Measurements from ENCODE around the gene ZG16B.

The ZG16B gene

DNA sequence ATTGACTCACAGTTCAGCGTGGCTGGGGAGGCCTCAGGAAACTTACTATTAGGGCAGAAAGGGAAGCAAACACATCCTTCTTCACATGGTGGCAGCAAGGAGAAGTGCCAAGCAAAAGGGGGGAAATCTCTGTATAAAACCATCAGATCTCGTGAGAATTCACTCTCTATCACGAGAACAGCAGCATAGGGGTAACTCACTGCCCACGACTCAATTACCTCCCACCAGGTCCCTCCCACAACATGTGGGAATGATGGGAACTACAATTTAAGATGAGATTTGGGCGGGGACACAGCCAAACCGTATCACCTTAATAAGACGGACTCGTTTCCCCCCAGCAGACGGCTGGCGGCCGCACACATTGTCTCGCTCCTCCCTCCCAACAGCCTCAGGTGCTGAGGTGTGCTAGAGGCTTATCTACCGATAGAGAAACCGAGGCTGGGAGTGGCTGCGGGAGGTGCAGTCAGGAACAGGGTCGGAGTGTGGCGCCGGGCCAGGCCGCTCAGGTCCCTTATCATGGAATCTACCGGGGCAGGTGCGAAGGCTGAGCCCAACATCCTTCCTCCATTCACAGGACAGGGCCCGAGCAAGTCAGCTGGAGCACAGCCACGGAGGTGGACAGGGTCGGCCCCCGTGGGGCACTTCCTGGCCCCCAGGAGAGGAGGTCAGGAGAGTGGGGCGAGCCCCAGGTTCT, 4.9 kb upstream of the ZG16B start:
- no peak for DNase-seq

DNA sequence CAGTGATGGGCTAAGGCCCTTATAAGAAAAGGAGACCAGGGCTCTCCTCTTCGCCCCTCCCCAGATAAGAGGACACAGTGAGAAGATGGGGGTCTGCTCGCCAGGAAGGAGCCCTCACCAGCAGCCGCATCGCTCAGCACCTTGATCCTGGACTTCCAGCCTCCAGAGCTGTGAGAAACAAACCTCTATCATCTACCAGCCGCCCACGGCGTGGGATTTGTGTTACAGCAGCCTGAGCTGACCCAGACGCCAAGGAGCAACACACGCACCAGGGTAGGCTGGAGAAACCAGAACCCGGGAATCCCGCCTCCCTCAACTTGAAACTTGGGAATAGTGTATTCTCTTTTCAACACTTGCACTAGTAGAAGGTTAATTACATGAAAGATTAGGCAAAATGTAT, 4.2 kb upstream of the ZG16B start:
- DNase-seq, result no peak

DNA sequence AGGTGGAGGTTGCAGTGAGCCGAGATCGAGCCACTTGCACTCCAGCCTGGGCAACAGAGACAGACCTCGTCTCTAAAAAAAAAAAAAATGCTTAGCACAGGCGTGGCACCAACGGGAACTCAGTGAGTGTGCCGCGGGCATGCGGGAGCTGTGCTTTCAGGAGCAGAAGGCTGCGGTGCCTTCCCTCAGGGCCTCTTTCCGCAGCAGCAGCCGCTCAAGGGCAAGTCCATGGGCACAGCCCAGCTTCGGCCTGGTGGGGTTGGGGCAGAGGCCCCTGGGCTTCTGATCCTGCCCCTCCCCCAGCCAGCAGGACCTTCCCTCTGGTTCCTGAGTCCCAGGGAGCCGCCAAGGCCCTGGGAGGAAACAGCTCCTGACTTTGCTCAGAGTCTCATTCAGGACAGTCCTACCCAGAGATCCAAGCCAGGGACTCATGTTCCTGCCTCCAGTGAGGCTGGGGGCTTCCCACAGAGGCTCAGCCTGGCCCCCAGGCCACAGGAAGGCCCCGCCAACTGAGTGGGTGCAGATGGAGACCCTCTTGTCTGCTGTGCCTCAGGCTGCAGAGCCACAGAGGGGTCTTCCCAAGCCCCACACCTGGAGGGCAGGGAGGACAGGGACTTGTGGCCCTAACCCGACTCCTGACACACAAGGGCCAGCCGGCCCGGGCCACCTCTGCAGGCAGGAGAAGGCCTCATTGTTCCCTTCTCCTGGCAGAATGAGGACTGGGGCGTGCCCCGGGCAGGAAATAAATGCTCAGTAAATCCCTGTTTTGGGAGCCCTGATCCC, 3.3 kb upstream of the ZG16B start:
- no peak for DNase-seq

DNA sequence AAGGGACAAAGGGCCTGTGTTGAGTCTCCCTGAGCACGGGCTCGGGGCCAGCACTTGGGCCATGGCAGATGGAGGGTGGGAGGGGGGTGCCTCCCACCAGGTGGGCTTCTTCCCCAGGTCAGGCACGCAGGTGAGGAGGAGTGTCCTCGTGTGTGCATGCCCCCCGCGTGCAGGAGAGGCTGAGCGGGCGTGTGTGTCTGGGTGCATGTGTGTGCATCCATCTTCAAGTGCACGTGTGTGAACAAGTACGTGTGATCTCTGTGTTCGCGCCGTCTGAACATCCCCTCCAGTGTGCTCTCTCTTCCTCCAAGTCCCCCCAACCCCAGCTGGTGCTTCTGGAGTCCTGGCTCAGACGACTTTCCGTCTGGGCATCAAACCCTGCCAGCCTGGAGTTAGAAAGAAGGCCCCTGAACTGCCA, 2.7 kb upstream of the ZG16B start:
- no peak for DNase-seq

DNA sequence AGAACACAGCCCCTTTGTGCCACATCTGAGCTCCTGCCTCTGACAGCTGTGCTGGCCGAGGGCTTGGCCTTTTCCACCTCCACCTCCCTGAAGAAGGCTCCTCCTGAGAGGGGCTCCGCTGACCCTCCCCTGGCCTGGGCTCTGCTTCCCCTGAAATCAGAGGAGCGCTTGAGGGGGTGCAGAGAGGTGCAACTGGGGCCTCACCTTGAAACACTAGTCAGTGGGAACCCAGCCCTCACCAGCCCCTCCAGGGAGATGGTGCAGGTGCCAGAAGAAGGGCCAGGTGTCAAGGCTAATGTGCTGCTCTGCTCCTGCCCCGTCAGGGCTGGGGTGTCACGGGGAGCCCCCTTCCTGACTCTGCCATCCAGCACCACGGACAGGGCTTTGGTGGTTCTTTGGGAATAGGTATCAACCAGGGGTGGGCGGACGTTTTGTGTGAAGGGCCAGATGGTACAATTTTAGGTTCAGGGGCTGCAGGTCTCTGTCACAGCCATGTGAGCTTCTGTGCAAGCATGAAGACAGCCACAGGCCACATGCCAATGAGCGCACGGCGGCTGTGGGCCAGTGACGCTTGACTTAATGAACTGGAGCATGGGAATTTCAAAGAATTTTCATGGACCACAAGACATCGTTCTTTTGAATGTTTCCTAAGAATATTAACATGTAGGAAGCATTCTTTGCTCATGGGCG, 2.1 kb upstream of the ZG16B start:
- no peak for DNase-seq

DNA sequence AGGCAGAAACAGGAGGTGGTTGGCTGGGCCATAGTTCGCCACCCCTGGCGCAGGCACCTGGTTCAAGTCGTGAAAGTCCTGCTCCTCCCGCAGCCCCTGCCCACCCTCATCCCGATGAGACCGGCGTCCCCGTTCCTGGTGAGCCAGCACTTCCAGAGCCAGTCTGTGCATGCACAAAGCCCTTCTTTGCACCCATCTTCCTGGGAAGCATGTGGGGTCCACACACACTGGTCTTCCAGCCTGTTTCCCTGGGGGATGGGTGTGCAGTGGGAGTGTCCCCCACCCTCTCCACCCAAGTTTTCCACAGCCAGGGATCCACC, 1.6 kb upstream of the ZG16B start:
- no peak for DNase-seq

DNA sequence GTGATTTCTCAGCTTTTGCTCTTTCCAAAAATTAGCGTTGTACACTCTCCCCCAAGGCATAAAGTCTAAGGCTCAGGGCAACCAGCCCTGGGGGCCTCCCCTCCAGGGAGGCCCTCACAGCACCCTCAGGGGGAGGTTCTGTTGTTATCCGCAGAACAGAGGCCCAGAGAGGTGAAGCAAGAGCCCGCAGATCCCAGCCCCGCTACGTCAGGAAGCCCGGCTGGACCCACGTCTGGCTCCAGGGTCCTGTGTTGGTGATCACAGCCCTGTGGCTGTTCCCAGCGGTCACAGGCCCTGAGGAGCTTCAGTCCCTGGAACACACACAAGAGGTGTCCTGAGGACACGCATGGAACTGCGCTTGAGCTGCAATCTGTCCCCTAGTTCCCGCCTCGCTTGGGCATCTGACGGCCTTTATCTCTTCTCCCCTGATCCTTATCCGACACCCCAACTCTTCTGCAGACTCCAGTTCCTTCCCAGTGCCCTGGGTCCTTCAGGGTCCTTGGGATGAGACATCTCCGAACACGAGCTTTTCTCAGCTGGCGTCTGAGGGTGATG, 1.1 kb upstream of the ZG16B start:
- DNase-seq, result no peak

DNA sequence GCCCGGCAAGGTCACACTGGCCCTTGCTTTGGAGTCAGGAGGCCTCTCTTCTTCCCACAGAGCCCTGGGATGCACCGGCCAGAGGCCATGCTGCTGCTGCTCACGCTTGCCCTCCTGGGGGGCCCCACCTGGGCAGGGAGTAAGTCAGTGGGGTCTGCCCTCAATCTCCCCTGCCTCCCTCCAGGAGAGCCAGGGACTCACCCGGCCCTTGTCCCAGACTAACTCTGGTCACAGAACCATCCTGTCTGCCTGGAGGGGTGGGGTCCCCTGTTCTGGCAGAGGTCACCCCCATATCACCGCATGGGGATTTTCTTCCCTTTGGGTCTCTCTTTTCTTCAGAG, 222 bp downstream of the ZG16B start:
- DNase-seq, result no peak

DNA sequence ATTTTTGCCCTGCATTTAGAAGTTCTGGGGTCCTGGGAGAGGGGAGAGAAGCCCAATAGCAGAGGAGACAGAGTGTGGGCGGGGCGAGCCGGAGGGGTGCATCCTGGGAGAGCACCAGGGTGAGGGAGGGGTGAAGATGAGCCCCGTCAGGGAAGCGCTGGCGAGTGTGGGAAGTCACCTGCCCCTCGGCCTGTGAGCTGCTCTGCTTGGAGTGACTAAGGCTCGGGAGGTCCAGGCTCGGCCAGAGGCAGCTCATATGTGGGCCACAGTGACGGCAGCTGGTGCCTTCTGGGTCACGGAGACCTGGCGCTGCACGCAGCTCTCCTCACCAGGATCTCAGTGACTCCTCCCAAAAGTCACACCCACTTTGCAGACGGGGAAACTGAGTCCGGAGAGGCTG, 1.1 kb downstream of the ZG16B start:
- no peak for DNase-seq

DNA sequence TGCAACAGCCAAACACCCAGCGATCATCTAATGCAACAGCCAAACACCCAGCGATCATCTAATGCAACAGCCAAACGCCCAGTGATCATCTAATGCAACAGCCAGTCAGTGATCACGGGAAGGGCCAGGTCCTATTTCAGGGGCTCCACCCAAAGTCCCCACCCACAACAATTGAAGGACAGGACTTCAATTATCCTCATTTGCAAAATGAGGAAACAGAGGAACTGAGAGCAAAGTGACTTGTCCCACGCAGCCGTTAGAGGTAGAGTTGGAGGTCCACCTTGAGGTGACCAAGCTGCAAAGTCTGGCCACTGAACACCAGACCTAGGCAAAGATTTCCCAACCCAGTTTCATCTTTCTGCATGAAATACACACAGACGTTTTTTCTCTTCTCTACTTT, 3.7 kb downstream of the ZG16B start:
- no peak for DNase-seq

DNA sequence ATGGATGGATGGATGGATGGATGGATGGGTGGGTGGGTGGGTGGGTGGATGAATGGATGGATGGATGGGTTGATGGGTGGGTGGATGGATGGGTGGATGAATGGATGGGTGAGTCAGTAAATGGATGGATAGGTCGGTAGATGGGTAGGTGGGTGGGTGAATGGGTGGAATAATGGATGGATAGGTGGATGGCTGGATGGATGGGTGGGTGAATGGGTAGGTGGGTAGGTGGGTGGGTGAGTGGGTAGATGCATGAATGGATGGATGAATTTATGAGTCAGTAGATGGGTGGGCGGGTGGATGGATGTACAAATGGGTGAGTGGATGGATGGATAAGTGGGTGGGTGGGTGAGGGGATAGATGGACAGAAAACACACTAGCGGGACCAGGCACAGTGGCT, 4.9 kb downstream of the ZG16B start:
- no peak for DNase-seq

DNA sequence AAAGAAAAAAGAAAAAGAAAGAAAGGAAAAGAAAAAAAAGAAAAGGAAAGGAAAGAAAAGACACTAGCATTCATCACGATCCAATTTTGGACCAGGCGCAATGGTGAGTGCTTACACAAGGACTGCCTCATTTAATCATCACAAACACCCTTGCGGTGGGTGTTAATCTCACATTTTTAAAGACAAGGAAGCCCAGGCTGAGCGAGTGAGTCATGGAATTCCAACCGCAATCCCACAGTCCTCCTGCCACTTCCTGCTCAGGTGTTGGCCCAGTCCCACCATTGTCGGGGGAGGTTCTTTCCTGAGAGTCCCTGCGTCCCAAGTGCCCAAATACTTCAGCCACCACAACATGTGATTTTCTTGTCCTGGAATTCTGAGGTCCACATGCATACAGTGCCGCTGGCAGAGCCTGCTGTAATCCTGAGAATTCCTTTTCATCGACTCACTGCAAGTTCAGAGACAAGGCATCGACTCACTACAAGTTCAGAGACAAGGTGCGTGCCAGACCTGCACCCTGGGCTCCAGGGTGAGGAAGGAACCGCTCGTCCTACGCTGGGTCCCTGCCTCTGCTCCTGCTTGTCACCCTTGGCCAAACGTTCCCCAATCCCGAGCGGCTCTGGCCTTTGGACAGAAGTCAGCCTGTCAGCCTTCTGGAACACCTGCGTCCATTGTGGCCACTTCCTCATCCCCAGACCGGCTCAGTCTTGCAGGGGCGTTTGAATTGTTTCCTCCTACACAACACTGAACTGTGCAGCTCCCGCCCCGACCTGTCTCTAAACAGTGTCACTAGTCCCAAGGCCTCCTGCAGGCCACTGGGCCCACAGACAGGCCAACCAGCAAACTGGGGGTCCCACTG, 5.8 kb downstream of the ZG16B start:
- peak; percentile 99 for DNase-seq

DNA sequence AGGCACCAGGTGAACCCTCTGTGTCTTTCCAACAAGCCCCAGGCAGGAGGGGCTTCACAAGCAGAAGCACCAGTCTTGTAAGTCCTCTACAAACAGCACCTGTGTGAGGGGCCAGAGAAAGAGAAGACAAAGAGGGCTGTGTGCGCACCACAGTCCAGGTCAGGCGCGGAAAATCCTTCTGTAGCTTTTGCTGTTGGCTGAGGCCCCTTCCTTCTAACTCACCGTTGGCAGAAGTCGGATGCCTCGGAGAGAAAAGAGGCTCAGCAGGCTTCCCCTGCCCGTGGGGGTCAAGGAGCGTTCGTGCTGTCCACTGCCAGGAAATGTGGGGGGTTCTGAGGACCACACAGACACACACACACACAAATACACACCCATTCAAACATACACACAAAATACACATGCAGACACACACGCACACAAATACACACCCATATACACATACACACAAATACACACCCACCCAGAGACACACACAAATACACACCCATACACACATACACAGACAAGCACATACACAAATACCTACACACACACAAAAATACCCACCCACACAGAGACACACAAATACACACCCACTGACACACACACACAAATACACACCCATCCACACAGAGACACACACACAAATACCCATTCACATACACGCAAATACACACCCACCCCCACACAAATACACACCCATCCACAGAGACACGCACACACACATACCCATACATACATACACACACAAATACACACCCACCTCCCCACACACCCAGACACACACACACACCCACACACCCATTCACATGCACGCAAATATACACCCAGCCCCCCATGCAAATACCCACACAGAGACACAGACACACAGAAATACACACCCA, 6.8 kb downstream of the ZG16B start:
- no peak for DNase-seq

DNA sequence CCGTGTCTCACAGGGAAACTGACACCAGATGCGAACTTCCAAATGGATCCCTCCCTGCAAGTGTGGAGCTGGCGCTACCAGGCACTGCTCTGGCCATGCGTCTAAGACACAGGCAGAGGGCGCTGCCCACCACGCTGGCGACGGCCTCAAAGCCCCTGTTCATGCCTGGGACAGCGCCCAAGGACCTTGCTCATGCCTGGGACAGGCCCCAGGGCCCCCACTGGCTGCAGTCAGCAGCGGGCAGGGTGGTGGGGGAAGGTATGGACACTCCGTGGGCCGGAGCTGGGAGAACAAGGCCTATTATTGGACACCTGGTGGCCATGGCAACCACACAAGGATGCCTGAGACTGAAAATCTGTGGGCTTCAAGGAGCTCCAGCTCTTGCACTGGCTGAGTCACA, 8.8 kb downstream of the ZG16B start:
- DNase-seq, result peak; percentile 76

DNA sequence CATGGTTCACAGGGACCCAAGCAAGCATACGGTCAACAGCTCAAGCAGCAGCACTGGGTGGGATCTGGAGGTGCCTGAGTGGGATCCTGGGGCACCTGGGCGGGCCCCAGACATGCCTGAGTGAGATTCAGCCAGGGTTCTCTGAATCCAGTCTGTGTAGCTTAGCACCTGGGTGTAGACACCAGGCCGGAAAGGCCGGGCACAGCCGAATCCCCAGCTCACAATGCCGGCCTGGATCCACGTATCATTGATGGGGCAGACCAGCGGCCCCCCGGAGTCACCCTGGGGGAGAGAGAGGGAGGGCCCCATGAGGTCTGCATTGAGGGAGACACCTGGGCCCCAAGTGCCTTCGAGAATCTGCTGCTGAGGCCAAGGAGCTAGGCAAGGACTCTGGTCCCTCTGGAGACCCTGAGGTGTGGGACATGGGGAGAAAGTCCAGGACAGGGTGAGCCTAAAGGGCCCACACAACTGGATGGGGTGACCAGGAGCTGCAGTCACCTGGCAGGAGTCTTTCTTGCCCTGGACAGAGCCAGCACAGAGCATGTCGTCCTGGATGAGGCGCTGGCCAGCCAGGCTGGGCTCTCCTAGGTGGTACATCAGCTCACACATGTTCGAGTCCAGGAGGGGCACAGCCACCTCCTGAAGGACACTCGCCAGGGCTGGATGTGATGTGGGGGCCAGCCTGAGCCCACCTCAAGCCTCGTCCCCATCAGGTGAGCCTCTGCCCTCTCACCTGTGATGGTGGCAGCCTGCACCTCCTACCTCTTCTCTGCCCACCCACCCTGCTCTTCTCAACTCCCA, 9.7 kb downstream of the ZG16B start:
- no peak for DNase-seq

DNA sequence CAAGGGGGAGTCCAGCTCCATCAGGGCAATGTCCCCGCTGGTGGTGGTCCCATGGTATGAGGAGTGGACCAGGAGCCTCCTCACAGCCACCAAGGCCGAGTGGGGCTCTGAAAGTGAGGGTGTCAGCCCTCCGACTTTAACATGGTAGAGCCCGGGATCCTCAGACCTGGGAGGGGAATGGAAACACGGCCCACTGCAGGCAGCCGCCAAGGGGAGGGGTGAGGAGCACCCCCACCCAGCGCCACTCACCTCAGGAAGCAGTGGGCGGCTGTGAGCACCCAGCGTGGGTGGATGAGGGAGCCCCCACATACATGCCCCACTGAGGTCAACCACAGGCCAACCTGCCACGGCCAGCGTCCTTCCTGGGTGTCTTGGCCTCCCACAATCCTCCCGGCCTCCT, 10.8 kb downstream of the ZG16B start:
- no peak for DNase-seq

DNA sequence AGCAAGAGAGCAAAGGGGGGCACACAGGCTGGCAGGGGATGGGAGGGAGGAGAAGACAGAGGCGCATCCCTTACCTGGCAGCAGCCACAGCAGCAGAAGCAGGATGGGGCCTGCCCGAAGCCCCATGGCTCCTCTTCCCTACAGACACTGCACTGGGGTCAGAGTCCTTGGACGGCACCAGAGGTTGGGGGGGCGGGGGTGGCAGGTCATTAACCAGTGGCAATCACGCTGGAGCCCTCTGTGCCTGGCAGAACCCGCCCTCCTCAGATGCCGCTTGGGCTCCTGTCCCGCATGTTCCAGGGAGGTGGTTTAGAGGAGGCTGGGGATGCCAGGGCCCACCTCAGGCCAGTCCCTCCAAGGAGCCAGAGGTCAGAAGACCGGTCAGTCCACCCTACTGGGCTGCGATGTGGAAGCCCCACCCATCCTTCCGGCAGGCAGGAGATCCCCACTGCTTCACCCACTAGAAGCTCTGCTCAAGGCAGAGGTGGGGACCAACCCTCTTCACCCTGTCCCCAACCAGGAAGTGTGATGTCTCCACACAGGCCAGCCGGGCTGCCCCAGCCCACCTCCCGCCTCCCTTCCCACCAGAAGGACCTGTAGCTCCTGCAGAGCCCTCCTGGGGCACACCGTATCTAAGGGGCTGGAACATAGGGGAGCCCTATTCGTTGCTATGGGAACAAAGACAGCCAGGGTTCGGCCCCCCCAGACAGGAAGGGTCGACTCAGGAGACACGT, 11.7 kb downstream of the ZG16B start:
- DNase-seq, result no peak

DNA sequence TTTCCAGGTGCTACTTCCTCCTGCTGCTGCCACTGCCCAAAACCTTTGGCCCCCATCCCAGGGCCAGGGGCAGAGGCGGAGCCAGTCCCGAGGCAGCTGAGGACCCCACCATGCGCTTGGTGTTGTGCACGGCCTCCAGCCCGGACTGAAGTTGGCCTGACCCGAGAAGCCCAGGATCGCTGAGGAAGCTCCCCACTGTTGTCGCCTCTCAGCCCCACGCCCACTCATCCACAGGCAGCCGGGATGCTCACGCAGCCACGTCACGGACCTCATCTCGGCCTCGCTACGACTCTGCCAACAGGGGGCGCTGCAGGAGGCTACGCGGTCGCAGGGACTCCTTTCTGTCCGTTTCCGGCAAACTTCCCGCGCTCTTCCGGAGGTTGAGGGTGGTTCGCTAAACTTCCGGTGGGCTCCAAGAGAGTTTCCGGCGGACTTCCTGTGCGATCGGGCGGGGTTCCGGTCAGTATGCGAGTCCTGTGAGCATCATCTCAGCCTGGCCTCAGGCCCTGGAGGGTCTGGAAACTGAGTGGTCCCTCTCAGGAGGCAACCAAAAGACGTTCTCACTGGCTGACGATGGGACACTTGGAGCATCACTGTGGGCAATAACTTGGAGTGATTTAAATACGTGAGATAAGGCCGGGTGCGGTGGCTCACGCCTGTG, 12.4 kb downstream of the ZG16B start:
- no peak for DNase-seq

DNA sequence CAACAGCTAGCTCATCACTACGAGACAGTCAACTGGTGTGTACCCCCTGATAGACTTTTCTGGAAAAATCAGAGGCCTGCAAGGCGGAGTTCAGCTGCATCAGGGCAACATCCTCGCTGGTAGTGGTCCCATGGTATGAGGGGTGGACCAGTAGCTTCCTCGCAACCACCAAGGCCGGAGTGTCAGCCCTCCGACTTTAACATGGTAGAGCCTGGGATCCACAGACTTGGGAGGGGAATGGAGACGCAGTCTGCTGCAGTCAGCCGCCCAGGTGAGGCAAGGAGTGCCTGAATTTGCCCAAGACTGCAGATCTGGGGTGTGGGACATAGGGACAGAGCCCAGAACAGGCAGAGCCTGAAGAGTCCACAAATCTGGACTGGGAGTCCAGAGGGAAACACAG, 13.4 kb downstream of the ZG16B start:
- DNase-seq, result no peak

DNA sequence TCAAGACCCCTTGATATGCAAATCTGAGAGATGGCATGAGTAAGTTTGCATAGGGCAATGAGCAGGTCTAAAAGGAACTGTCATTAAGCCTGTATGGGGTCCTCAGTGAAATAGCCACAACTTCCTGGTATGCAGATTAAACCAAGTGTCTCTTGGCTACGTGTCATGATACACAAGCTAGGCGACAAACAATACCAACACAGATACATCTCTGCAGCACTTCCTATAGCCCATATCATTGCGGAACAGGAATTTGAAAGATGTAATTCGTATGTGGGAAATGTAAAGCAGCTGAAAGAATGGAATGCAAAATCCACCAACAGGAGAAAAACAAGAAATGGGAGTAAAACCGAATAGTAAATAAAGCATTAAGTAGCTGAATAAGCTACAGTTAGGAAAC, 15.0 kb downstream of the ZG16B start:
- DNase-seq, result no peak
